HL-60 (cell line): ENCODE results near the gene MTHFD2L.

Source experiments
- POLR2AphosphoS5 ChIP-seq: IDR thresholded peaks from 2 replicates; pipeline ENCODE4 v1.6.1; 2012; ENCODE audit warnings: low read depth
- TF ChIP-seq, protein P1 (sequence below): IDR thresholded peaks from 2 replicates; pipeline ENCODE4 v1.6.1; 2012; ENCODE audit warnings: low read depth; ENCODE audit not compliant: insufficient replicate concordance
- TF ChIP-seq, protein P2 (sequence below): IDR thresholded peaks from one replicate; pipeline ENCODE4 v1.5.1; 2011; ENCODE audit warnings: low read length, control low read depth, inconsistent platforms; ENCODE audit not compliant: insufficient read depth

DNA sequence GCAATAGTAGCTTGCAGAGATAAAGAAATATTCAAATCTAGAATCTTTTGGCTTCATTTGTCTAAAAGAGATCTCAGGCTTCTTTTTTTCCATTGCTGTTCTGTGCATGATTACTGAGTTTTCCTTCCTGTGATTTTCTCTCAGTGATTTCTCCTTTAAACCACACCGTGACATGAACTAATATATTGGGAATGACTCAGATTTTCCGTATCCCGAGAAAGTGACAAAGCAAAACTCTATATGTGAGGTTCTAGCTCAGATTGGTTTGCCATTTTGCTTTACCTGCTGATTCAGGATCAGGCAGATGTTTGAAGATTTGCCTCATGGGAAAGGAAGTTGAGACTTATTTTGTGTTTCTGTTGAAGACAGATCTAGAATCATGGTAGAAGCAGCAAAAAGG lies 59.4 kb downstream of the MTHFD2L start:
- TF ChIP-seq, protein P1, sequence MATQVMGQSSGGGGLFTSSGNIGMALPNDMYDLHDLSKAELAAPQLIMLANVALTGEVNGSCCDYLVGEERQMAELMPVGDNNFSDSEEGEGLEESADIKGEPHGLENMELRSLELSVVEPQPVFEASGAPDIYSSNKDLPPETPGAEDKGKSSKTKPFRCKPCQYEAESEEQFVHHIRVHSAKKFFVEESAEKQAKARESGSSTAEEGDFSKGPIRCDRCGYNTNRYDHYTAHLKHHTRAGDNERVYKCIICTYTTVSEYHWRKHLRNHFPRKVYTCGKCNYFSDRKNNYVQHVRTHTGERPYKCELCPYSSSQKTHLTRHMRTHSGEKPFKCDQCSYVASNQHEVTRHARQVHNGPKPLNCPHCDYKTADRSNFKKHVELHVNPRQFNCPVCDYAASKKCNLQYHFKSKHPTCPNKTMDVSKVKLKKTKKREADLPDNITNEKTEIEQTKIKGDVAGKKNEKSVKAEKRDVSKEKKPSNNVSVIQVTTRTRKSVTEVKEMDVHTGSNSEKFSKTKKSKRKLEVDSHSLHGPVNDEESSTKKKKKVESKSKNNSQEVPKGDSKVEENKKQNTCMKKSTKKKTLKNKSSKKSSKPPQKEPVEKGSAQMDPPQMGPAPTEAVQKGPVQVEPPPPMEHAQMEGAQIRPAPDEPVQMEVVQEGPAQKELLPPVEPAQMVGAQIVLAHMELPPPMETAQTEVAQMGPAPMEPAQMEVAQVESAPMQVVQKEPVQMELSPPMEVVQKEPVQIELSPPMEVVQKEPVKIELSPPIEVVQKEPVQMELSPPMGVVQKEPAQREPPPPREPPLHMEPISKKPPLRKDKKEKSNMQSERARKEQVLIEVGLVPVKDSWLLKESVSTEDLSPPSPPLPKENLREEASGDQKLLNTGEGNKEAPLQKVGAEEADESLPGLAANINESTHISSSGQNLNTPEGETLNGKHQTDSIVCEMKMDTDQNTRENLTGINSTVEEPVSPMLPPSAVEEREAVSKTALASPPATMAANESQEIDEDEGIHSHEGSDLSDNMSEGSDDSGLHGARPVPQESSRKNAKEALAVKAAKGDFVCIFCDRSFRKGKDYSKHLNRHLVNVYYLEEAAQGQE: no peak
- TF ChIP-seq, protein P2, sequence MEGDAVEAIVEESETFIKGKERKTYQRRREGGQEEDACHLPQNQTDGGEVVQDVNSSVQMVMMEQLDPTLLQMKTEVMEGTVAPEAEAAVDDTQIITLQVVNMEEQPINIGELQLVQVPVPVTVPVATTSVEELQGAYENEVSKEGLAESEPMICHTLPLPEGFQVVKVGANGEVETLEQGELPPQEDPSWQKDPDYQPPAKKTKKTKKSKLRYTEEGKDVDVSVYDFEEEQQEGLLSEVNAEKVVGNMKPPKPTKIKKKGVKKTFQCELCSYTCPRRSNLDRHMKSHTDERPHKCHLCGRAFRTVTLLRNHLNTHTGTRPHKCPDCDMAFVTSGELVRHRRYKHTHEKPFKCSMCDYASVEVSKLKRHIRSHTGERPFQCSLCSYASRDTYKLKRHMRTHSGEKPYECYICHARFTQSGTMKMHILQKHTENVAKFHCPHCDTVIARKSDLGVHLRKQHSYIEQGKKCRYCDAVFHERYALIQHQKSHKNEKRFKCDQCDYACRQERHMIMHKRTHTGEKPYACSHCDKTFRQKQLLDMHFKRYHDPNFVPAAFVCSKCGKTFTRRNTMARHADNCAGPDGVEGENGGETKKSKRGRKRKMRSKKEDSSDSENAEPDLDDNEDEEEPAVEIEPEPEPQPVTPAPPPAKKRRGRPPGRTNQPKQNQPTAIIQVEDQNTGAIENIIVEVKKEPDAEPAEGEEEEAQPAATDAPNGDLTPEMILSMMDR: no peak
- no peak for TF ChIP-seq POLR2AphosphoS5
